Measurements from ENCODE around the gene FAM110A.
A peak's percentile ranks its signal among the peaks of the same experiment; 100 is the strongest.
"Not testable (repeated sequence)": the region's sequence is repeated elsewhere in the genome, so short reads cannot be mapped to it uniquely, and the experiment has no call there.

FAM110A gene

DNA sequence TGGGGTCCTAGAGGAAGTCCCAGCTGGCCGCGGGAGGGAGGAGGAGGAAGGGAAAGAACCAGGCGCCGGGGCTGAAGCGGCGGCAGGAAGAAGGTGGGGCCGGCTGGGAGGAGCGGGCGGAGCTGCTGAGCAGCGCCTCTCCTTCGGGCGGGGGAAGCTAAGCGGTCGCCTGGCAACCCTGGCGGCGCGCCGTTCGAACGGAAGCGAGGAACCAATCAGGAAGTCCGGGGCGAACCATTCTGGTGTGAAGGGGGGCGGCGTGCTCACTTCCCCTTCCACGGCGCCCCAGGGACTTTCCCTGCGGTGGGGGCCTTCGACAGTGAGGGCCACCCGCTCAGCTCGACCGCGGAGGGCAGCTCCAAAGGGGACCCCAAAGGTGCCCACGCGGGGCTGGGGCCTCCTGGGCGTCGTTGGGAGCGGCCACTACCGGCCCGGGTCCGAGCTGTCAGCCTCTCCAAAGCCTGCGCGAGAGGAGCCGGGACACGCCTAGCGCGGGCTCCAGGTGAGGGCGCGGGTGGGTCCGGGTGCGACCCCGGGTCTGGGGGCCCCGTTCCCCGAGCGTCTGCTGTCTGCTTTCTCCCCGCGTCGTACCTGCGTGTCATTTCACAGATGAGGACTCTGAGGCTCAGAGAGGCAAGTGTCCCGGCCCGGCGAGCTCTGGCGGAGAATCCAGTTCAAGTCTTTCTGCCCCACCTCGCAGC is at the start of gene FAM110A:
Gene FAM110A (plus strand): TSS at position 266 of the 701 bp plus-strand sequence. CDS start 11,090 bp downstream, outside the sequence.
- peak within 1 kb of the TSS; percentile 87 for H3K4me3 Mint-ChIP-seq
- H3K4me1 Mint-ChIP-seq, result peaks cover 46% of the 10 kb centered on the region
- peak within 1 kb of the TSS; percentile 73 for H3K27ac Mint-ChIP-seq
- no peaks in the 10 kb centered on the region for H3K9me3 Mint-ChIP-seq
- H3K36me3 Mint-ChIP-seq, result no peaks in the 10 kb centered on the region
- no peaks in the 10 kb centered on the region for H3K27me3 Mint-ChIP-seq

DNA sequence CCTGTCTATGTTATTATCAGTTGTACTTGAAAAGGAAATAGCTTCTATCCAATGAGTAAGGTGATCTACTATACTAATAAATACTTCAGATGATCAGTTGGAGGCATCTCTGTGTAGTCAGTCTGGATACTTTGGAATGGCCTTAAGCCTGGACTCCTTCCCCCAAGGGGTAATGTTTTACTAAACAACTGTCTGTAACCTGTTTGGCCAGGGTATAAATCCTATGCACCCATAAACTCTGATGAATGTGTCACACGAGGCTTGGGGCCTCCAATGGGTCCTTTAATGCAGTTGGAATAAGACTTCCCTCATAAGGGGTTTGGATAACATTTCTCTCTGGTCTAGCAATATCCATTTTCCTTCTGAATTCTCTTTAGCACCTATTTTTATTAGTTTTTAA is 45.7 kb upstream of the FAM110A start:
- no peak overlapping the region for H3K4me3 Mint-ChIP-seq
- peaks cover 31% of the 10 kb centered on the region for H3K9me3 Mint-ChIP-seq
- no peak overlapping the region for H3K27ac Mint-ChIP-seq
- no peaks in the 10 kb centered on the region for H3K4me1 Mint-ChIP-seq
- H3K27me3 Mint-ChIP-seq, result peaks cover 18% of the 10 kb centered on the region
- H3K36me3 Mint-ChIP-seq, result peaks cover 3% of the 10 kb centered on the region

DNA sequence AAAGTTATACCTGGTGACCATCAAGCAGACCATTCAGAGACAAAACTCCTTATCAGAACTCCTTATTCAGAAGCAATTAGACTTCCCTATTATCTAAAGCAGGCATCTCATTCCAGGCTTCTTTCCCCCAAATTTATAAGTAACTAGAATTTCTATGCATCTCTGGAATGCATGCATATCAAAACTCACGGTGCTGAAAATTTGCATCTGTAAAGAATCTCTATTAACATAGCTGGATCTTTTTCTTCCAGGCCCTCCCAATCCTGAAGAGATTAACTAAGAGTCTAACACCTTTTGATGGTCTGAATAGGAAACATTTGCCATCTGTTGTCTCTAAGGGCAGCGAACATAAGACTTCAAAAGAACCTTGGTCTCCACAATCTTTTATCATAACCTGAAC is 42.5 kb upstream of the FAM110A start:
- Mint-ChIP-seq H3K27me3 (peaks cover 24% of the 10 kb centered on the region), H3K4me1 (no peaks in the 10 kb centered on the region), H3K4me3 (no peak overlapping the region), H3K36me3 (peaks cover 3% of the 10 kb centered on the region), H3K9me3 (peaks cover 20% of the 10 kb centered on the region), H3K27ac (no peak overlapping the region)

DNA sequence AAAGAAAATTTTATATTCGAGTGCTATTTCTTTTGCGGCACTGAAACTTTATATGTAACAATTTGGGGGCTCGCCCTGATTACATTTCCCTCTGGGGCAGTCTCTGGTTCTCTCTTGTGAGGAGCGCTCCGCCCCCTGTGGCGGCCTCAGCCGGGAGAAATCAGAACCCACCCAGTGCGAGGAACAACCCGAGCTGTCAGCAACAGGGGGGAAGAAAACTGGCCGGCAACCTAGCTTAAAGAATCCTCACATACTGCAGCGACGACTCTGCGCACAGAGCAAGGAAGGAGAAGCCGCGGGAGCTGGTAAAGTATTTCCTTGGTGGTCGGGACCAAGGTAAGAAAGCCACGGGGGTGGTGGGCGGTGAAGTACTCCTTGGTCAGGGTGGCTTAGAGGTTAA is 41.3 kb upstream of the FAM110A start:
- H3K4me1 Mint-ChIP-seq, result no peaks in the 10 kb centered on the region
- H3K36me3 Mint-ChIP-seq, result peaks cover 3% of the 10 kb centered on the region
- H3K27ac Mint-ChIP-seq, result no peak overlapping the region
- H3K27me3 Mint-ChIP-seq, result peaks cover 24% of the 10 kb centered on the region
- H3K9me3 Mint-ChIP-seq, result peaks cover 20% of the 10 kb centered on the region
- no peak overlapping the region for H3K4me3 Mint-ChIP-seq

DNA sequence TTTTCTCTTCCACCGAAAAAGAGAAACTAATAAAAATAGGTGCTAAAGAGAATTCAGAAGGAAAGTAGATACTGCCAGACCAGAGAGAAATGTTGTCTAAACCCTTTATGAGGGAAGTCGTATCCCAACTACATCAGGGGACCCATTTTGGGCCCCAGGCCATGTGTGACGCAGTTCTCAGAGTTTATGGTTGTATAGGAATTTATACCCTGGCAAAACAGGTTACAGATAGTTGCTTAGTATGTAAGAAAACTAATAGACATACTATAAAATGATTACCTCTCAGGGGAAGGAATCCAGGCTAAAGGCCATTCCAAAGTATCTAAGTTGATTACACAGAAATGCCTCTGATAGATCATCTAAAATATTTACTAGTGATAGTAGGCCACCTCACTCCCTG is 36.6 kb upstream of the FAM110A start:
- Mint-ChIP-seq H3K27me3 (peaks cover 15% of the 10 kb centered on the region), H3K4me3 (no peak overlapping the region)

DNA sequence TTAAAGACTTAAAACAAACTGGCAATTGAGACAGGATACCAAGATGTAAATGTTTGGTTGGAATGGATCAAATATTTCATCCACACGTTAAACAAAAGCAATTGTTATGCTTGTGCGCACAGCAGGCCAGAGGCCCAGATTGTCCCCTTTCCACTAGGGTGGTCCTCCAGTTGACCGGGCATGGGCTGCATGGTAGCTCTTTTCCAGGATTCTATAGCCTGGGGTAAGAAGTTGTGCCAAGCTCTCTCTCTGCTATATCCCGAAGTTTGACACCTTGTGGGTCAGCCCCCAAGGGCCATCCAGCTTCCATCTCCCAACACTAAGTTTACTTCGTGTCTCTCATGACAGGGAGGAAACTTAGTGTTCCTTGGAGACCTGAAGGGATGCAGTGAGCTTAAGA is 34.8 kb upstream of the FAM110A start:
- peaks cover 15% of the 10 kb centered on the region for H3K27me3 Mint-ChIP-seq
- not testable (repeated sequence) for H3K36me3 Mint-ChIP-seq, H3K4me1 Mint-ChIP-seq

More for the DNA sequence above, 36.6 kb upstream of the FAM110A start:
- peaks cover under 1% of the 10 kb centered on the region for H3K36me3 Mint-ChIP-seq
- peaks cover 12% of the 10 kb centered on the region for H3K9me3 Mint-ChIP-seq
- no peaks in the 10 kb centered on the region for H3K4me1 Mint-ChIP-seq
- H3K27ac Mint-ChIP-seq, result no peak overlapping the region

DNA sequence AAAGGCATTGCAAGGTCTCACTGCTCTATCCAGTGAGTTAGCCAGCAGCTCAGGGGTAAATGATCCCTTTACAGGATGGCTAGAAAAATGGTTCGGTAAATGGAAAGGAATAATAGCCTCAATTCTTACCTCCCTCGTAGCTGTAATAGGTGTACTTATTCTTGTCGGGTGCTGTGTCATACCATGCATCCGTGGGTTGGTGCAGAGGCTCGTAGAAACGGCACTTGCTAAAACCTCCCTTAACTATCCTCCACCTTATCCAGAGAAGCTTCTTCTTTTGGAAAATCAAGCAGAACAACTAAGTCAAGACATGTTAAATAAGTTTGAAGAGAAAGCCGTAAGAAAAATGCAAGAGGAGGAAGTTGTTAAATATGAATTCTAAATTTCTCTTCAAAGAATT is 33.5 kb upstream of the FAM110A start:
- not testable (repeated sequence) for H3K9me3 Mint-ChIP-seq, H3K4me3 Mint-ChIP-seq, H3K27ac Mint-ChIP-seq, H3K4me1 Mint-ChIP-seq, H3K36me3 Mint-ChIP-seq
- H3K27me3 Mint-ChIP-seq, result peaks cover 11% of the 10 kb centered on the region

More for the DNA sequence above, 34.8 kb upstream of the FAM110A start:
- not testable (repeated sequence) for H3K9me3 Mint-ChIP-seq, H3K4me3 Mint-ChIP-seq, H3K27ac Mint-ChIP-seq

DNA sequence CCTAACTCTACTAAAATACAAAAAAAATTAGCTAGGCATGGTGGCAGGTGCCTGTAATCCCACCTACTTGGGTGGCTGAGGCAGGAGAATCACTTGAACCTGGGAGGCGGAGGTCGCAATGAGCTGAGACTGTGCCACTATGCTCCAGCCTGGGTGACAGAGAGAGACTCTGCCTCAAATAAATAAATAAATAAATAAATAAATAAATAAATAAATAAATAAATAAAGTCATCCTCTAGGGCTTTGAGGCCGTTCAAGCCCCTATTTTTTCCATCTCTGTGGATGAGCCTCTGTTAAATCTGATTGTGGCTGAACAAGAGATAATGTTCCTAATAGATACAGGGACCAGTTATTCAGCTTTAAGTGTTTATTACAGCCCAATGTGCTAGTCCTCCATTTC is 31.8 kb upstream of the FAM110A start:
- Mint-ChIP-seq H3K27ac (no peak overlapping the region), H3K4me1 (no peaks in the 10 kb centered on the region), H3K9me3 (no peaks in the 10 kb centered on the region), H3K27me3 (peaks cover 11% of the 10 kb centered on the region), H3K36me3 (no peaks in the 10 kb centered on the region), H3K4me3 (no peak overlapping the region)

DNA sequence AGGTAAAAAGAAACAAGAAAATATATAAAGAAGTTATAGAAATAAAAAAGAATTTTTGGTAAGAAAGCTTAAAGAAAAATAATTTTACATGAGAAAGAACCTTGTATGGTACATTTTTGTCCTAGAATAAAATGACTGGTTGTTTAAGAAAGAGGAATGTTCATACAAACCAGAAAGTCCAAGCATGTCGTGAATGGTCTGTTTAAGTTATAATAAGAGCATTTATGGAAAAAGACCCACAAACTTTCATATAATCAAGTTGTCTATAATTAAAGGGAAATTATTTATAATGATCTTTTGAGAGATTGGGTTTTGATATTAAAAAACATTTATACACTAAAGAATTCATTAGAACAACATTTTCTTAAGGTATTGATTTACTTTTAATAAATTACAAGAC is 27.8 kb upstream of the FAM110A start:
- no peaks in the 10 kb centered on the region for H3K4me1 Mint-ChIP-seq
- H3K27ac Mint-ChIP-seq, result no peak overlapping the region
- peaks cover 7% of the 10 kb centered on the region for H3K27me3 Mint-ChIP-seq
- no peak overlapping the region for H3K4me3 Mint-ChIP-seq
- no peaks in the 10 kb centered on the region for H3K9me3 Mint-ChIP-seq
- H3K36me3 Mint-ChIP-seq, result no peaks in the 10 kb centered on the region

DNA sequence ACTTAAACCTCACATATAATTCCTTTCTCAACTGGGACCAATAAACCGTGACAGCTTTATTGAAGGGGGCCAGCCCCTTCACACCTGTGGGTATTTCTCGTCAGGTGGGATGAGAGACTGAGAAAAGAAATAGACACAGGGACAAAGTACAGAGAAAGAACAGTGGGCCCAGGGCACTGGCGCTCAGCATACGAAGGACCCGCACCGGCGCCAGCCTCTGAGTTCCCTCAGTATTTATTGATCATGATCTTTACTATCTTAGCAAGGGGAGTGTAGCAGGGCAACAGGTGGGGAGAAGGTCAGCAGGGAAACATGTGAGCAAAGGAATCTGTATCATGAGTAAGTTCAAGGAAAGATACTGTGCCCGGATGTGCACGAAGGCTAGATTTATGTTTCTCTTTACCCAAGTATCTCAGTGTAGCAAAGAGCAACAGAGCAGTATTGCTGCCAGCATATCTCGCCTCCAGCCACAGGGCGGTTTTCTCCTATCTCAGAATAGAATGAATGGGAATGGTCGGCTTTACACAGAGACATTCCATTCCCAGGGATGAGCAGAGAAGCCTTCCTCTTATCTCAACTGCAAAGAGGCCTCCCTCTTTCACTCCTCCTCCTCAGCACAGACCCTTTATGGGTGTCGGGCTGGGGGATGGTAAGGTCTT is 21.6 kb upstream of the FAM110A start:
- not testable (repeated sequence) for H3K27me3 Mint-ChIP-seq, H3K9me3 Mint-ChIP-seq, H3K4me1 Mint-ChIP-seq, H3K4me3 Mint-ChIP-seq, H3K27ac Mint-ChIP-seq, H3K36me3 Mint-ChIP-seq

DNA sequence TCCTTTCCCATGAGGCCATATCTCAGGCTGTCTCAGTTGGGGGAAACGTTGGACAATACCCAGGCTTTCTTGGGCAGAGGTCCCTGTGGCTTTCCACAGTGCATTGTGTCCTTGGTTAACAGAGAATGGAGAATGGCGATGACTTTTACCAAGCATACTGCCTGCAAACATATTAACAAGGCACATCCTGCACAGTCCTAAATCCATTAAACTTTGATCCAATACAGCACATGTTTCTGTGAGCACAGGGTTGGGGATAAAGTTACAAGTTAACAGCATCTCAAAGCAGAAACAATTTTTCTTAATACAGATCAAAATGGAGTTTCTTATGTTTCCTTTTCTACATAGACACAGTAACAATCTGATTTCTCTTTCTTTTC is 21.1 kb upstream of the FAM110A start:
- not testable (repeated sequence) for H3K27ac Mint-ChIP-seq, H3K4me3 Mint-ChIP-seq, H3K36me3 Mint-ChIP-seq, H3K27me3 Mint-ChIP-seq, H3K4me1 Mint-ChIP-seq, H3K9me3 Mint-ChIP-seq

DNA sequence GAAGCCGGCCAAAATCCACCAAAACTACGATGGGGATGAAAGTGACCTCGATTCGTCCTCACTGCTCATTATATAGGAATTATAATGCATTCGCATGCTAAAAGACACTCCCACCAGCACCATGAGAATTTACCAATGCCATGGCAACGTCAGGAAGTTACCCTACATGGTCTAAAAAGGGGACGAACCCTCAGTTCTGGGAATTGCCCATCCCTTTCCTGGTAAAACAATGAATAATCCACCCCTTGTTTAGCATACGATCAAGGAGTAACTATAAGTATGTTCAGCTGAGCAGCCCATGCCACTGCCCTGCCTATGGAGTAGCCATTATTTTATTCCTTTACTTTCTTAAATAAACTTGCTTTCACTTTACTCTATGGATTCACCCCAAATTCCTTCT is 20.1 kb upstream of the FAM110A start:
- no peaks in the 10 kb centered on the region for H3K36me3 Mint-ChIP-seq
- peaks cover 4% of the 10 kb centered on the region for H3K4me1 Mint-ChIP-seq
- no peak overlapping the region for H3K27ac Mint-ChIP-seq
- peaks cover 2% of the 10 kb centered on the region for H3K27me3 Mint-ChIP-seq
- no peaks in the 10 kb centered on the region for H3K9me3 Mint-ChIP-seq
- no peak overlapping the region for H3K4me3 Mint-ChIP-seq

DNA sequence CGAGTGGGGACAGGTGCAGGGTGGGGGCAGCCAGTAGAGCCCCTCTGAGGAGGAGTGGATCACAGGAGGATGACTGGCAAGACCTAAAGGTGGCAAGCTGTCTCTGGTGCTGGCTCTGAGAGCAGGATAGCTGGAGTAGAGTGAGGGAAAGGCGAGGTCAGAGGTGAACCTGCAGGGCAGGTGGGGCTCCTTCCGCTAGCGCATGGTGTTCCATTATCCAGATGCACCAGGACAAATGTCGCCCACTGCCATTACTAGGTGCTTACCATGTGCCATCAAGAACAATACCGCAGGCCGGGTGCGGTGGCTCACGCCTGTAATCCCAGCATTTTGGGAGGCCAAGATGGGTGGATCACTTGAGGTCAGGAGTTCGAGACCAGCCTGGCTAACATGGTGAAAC is 18.3 kb upstream of the FAM110A start:
- H3K4me3 Mint-ChIP-seq, result no peak overlapping the region
- H3K27ac Mint-ChIP-seq, result no peak overlapping the region
- H3K27me3 Mint-ChIP-seq, result peaks cover 2% of the 10 kb centered on the region
- peaks cover 4% of the 10 kb centered on the region for H3K4me1 Mint-ChIP-seq
- H3K36me3 Mint-ChIP-seq, result no peaks in the 10 kb centered on the region
- no peaks in the 10 kb centered on the region for H3K9me3 Mint-ChIP-seq

DNA sequence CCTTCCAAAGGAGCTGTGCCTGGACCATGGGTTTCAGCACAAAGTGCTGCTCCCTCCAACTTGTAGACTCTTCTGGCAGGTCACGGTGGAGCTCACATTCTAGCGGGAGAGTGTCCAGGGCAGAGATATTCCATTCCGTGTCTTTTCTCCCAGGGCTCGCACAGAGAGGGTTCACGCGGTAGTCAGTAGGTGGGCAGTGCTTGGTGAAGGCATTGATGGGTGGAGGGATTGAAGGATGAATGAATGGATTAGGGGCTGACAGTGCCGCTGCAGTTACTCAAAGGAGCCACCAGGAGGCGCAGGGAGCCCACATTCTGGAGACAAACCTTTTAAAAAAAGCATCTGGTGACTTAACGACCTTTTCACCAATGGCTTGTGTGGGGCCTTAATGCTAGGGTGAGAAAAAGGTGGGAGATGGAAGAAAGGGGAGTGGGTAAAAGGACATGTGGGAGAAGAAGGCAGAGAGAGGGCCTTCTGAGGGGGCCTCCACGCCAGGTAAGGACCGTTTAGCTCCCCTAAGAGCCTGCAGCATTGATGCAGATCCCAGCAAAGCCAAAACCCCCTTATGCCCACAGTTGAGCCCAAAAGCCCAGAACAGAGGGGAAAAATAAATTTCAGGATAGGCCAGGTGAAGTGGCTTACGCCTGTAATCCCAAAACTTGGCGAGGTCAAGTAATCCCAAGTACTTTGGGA is 17.5 kb upstream of the FAM110A start:
- H3K4me1 Mint-ChIP-seq, result peaks cover 4% of the 10 kb centered on the region
- no peaks in the 10 kb centered on the region for H3K9me3 Mint-ChIP-seq
- peak overlapping the region; percentile 9 for H3K27ac Mint-ChIP-seq
- no peaks in the 10 kb centered on the region for H3K36me3 Mint-ChIP-seq
- H3K27me3 Mint-ChIP-seq, result peaks cover 2% of the 10 kb centered on the region
- H3K4me3 Mint-ChIP-seq, result no peak overlapping the region

DNA sequence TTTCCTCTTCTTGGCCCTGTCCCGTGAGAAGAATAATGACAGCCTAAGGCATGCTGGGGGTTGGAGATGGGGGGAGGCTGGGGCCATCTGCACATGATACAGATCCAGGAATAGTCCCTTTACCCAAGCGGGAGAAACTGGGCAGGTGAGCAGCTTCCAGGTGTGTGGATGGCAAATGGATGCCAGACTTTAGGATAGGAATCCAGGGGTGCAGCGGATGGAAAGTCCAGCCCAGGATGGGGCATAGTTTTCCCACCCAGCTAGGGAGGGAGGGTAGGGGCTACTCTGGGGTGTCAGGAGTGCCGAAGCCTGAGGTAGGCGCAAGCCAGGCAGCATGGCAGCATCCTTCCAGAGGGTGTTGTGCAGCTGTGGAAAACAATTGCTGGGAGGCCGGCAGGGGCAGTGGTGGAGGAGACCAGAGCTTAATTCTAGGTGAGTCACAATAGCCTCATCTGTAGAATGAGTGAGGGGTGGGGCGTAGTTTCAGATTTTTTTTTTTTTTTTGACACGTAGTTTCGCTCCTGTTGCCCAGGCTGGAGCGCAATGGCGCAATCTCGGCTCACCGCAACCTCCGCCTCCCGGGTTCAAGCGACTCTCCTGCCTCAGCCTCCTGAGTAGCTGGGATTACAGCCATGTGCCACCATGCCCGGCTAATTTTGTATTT is 15.4 kb upstream of the FAM110A start:
- peaks cover 4% of the 10 kb centered on the region for H3K4me1 Mint-ChIP-seq
- H3K27me3 Mint-ChIP-seq, result peaks cover 2% of the 10 kb centered on the region
- H3K4me3 Mint-ChIP-seq, result no peak overlapping the region
- no peaks in the 10 kb centered on the region for H3K9me3 Mint-ChIP-seq
- no peak overlapping the region for H3K27ac Mint-ChIP-seq
- H3K36me3 Mint-ChIP-seq, result no peaks in the 10 kb centered on the region
